ENCODE results near the gene LARGE1. TPM values are rescaled to one million over a fixed set of nuclear protein-coding genes. Genes with fewer than 3 reads are reported as not detected.

LARGE1 gene
- total and polyA plus RNA-seq, 2 of the 8 experiments (the other 6 are each of a cell fraction or from before 2014, with no cell fraction given), result 43.7 to 83.0 TPM

DNA sequence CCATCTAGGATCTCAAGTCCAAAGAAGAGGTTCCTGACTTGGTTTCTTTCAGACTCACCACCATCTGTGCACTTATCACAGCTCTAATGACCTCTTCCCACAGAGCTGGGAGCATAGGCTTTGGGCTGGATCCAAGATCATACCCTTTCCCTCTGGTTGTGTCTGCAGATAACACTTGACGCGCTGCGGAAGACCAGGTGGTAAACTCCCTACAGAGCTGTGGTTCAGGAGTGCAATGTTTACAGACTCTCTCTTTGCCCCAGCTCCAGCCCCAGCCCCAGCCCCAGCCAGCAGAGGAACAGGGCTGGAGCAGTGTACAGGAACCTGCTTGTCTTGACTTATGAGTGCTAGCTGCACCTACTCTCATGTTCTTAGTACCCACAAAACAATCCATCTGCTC lies 587.7 kb downstream of the LARGE1 start (continued):
- no peak for TF ChIP-seq RXRA (IDR thresholded peaks at IDR 0.05; ENCODE audit: insufficient read depth, low read depth, low read length)
- no peak for TF ChIP-seq CTBP2 (IDR thresholded peaks at IDR 0.05; ENCODE audit: borderline replicate concordance, insufficient read depth, insufficient read length, low read length)
- no peak for TF ChIP-seq YY1 (IDR thresholded peaks at IDR 0.05; ENCODE audit: low read depth, low read length)
- no peak for TF ChIP-seq POU5F1 (IDR thresholded peaks at IDR 0.05; ENCODE audit: low read depth, low read length)
- TF ChIP-seq SIX5 (IDR thresholded peaks at IDR 0.05; ENCODE audit: low read depth, low read length), result no peak
- no peak for TF ChIP-seq TBP (IDR thresholded peaks at IDR 0.05; ENCODE audit: low read depth, low read length)
- TF ChIP-seq RAD21 (IDR thresholded peaks at IDR 0.05 in 1 of 2, conservative IDR thresholded peaks at IDR 0.05 in 1 of 2; ENCODE audit: low read depth in 2 of 2, low read length in 2 of 2), result no peak
- no peak for TF ChIP-seq EZH2 (IDR thresholded peaks at IDR 0.05; ENCODE audit: low read depth, low read length, severe bottlenecking)
- no peak for TF ChIP-seq KDM5A (IDR thresholded peaks at IDR 0.05; ENCODE audit: low read length)
- TF ChIP-seq MAFK (IDR thresholded peaks at IDR 0.05; ENCODE audit: low read depth, low read length), result no peak
- TF ChIP-seq SP1 (IDR thresholded peaks at IDR 0.05; ENCODE audit: low read depth, low read length), result no peak
